ENCODE results near the gene LRRN4.

The LRRN4 gene

GRCh38 chr20:6014957-6015356 lies 38.9 kb downstream of the LRRN4 start:
- Histone ChIP-seq H3K9me3 (ENCODE audit: control insufficient read depth, low read length) (no peaks in the 10 kb centered on the region), H3K4me3 (ENCODE audit: insufficient read depth, low read depth, low read length, poor library complexity, severe bottlenecking) (no peak overlapping the region), H3K27me3 (replicated peaks; ENCODE audit: control insufficient read depth, insufficient read depth, low read length, poor library complexity, severe bottlenecking) (no peaks in the 10 kb centered on the region), H3K36me3 (ENCODE audit: control insufficient read depth, insufficient read depth, low read length) (peaks cover 41% of the 10 kb centered on the region), H3K27ac (ENCODE audit: insufficient read depth, low read length, poor library complexity, severe bottlenecking) (no peak overlapping the region), H3K4me1 (ENCODE audit: control insufficient read depth, insufficient read depth, low read length, poor library complexity, severe bottlenecking) (no peaks in the 10 kb centered on the region)
- no peak for DNase-seq

GRCh38 chr20:6014017-6014416 lies 39.8 kb downstream of the LRRN4 start:
- Histone ChIP-seq H3K27ac (ENCODE audit: insufficient read depth, low read length, poor library complexity, severe bottlenecking) (no peak overlapping the region), H3K36me3 (ENCODE audit: control insufficient read depth, insufficient read depth, low read length) (peaks cover 41% of the 10 kb centered on the region), H3K27me3 (replicated peaks; ENCODE audit: control insufficient read depth, insufficient read depth, low read length, poor library complexity, severe bottlenecking) (no peaks in the 10 kb centered on the region), H3K9me3 (ENCODE audit: control insufficient read depth, low read length) (no peaks in the 10 kb centered on the region), H3K4me1 (ENCODE audit: control insufficient read depth, insufficient read depth, low read length, poor library complexity, severe bottlenecking) (no peaks in the 10 kb centered on the region), H3K4me3 (ENCODE audit: insufficient read depth, low read depth, low read length, poor library complexity, severe bottlenecking) (no peak overlapping the region)
- DNase-seq = no peak

- Histone ChIP-seq H3K4me3 (ENCODE audit: insufficient read depth, low read depth, low read length, poor library complexity, severe bottlenecking) (no peak overlapping the region), H3K27ac (ENCODE audit: insufficient read depth, low read length, poor library complexity, severe bottlenecking) (no peak overlapping the region), H3K36me3 (ENCODE audit: control insufficient read depth, insufficient read depth, low read length) (peaks cover 38% of the 10 kb centered on the region), H3K4me1 (ENCODE audit: control insufficient read depth, insufficient read depth, low read length, poor library complexity, severe bottlenecking) (peaks cover 5% of the 10 kb centered on the region), H3K27me3 (replicated peaks; ENCODE audit: control insufficient read depth, insufficient read depth, low read length, poor library complexity, severe bottlenecking) (no peaks in the 10 kb centered on the region), H3K9me3 (ENCODE audit: control insufficient read depth, low read length) (no peaks in the 10 kb centered on the region)
- no peak for DNase-seq
These were observed 41.7 kb downstream of the LRRN4 start for GRCh38 chr20:6012179-6012578.

DNA sequence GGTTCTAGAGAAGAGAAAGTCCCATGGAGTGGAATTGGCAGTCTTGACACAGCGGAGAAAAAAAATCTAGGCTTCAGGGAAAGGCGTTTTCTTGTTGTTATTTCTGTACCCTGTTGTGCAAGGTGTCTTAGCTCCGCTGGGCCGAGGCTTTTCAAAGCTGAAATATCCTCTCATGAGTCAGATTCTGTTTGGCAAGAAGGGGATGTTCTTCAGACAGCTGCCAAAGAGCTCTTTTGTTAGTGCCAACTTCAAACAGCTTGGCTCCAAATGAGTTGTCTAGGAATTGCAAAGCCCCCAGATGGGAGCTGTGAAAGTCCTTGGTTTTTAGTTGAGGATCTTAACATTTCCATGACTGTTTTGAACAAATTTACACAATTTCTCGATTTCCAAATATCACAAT lies 45.6 kb downstream of the LRRN4 start:
- H3K4me1 ChIP-seq (ENCODE audit: control insufficient read depth, insufficient read depth, low read length, poor library complexity, severe bottlenecking) = peaks cover 14% of the 10 kb centered on the region
- no peak overlapping the region for H3K27ac ChIP-seq (ENCODE audit: insufficient read depth, low read length, poor library complexity, severe bottlenecking)
- no peak overlapping the region for H3K4me3 ChIP-seq (ENCODE audit: insufficient read depth, low read depth, low read length, poor library complexity, severe bottlenecking)
- H3K9me3 ChIP-seq (ENCODE audit: control insufficient read depth, low read length) = no peaks in the 10 kb centered on the region
- no peak for DNase-seq
- no peaks in the 10 kb centered on the region for H3K27me3 ChIP-seq (replicated peaks; ENCODE audit: control insufficient read depth, insufficient read depth, low read length, poor library complexity, severe bottlenecking)
- H3K36me3 ChIP-seq (ENCODE audit: control insufficient read depth, insufficient read depth, low read length) = peaks cover 24% of the 10 kb centered on the region

GRCh38 chr20:6007529-6008103 lies 46.2 kb downstream of the LRRN4 start:
- Histone ChIP-seq H3K4me1 (ENCODE audit: control insufficient read depth, insufficient read depth, low read length, poor library complexity, severe bottlenecking) (peaks cover 14% of the 10 kb centered on the region), H3K27me3 (replicated peaks; ENCODE audit: control insufficient read depth, insufficient read depth, low read length, poor library complexity, severe bottlenecking) (no peaks in the 10 kb centered on the region), H3K4me3 (ENCODE audit: insufficient read depth, low read depth, low read length, poor library complexity, severe bottlenecking) (peak overlapping the region; percentile 87), H3K9me3 (ENCODE audit: control insufficient read depth, low read length) (no peaks in the 10 kb centered on the region), H3K27ac (ENCODE audit: insufficient read depth, low read length, poor library complexity, severe bottlenecking) (no peak overlapping the region), H3K36me3 (ENCODE audit: control insufficient read depth, insufficient read depth, low read length) (peaks cover 24% of the 10 kb centered on the region)
- no peak for DNase-seq

DNA sequence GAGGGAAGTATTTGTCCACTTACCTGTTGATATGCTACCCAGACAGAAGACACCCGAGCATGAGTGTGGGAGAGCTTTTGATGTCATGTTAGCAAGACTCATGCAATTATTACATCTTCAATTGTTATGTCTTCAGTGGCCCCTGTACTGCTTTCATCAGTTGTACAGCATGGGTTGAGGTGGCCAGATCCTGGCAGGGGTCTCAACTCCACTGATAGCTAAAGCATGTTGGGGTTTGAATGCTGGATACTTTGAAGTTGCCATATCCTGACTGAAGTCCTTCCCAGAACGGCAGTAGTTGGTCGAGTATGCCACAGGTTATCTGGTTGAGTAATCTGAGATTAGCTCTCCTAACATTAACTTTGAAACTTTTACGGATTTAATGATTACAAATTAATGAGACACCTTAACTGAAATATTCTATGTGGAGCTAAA lies 46.7 kb downstream of the LRRN4 start:
- DNase-seq = no peak
- no peaks in the 10 kb centered on the region for H3K9me3 ChIP-seq (ENCODE audit: control insufficient read depth, low read length)
- H3K27ac ChIP-seq (ENCODE audit: insufficient read depth, low read length, poor library complexity, severe bottlenecking) = no peak overlapping the region

GRCh38 chr20:6006603-6006949 lies 47.3 kb downstream of the LRRN4 start:
- peaks cover 13% of the 10 kb centered on the region for H3K36me3 ChIP-seq (ENCODE audit: control insufficient read depth, insufficient read depth, low read length)
- H3K27ac ChIP-seq (ENCODE audit: insufficient read depth, low read length, poor library complexity, severe bottlenecking) = peak overlapping the region; percentile 73
- peaks cover 14% of the 10 kb centered on the region for H3K4me1 ChIP-seq (ENCODE audit: control insufficient read depth, insufficient read depth, low read length, poor library complexity, severe bottlenecking)
- no peak for DNase-seq
- H3K4me3 ChIP-seq (ENCODE audit: insufficient read depth, low read depth, low read length, poor library complexity, severe bottlenecking) = peak overlapping the region; percentile 87
- no peaks in the 10 kb centered on the region for H3K9me3 ChIP-seq (ENCODE audit: control insufficient read depth, low read length)
- H3K27me3 ChIP-seq (replicated peaks; ENCODE audit: control insufficient read depth, insufficient read depth, low read length, poor library complexity, severe bottlenecking) = no peaks in the 10 kb centered on the region

More for the DNA sequence above, 46.7 kb downstream of the LRRN4 start:
- H3K36me3 ChIP-seq (ENCODE audit: control insufficient read depth, insufficient read depth, low read length) = peaks cover 19% of the 10 kb centered on the region
- peaks cover 14% of the 10 kb centered on the region for H3K4me1 ChIP-seq (ENCODE audit: control insufficient read depth, insufficient read depth, low read length, poor library complexity, severe bottlenecking)
- H3K4me3 ChIP-seq (ENCODE audit: insufficient read depth, low read depth, low read length, poor library complexity, severe bottlenecking) = peak overlapping the region; percentile 87
- H3K27me3 ChIP-seq (replicated peaks; ENCODE audit: control insufficient read depth, insufficient read depth, low read length, poor library complexity, severe bottlenecking) = no peaks in the 10 kb centered on the region

DNA sequence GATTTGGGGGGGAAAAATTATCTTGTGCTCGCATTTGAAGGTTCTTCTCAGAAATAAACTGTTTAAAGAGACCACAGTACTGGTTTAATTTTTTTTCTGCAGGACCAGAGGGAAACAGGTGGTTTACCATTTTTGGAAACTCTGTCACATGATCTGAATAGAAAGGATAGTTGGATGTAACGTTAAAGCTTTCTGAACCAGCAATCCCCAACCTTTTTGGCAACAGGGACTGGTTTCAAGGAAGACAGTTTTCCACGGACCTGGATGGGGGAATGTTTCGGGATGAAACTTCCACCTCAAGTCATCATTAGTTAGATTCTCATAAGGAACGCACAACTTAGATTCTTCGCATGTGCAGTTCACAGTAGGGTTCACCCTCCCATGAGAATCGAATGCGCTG lies 53.0 kb downstream of the LRRN4 start:
- Histone ChIP-seq H3K27me3 (replicated peaks; ENCODE audit: control insufficient read depth, insufficient read depth, low read length, poor library complexity, severe bottlenecking) (no peaks in the 10 kb centered on the region), H3K4me1 (ENCODE audit: control insufficient read depth, insufficient read depth, low read length, poor library complexity, severe bottlenecking) (peaks cover 15% of the 10 kb centered on the region), H3K27ac (ENCODE audit: insufficient read depth, low read length, poor library complexity, severe bottlenecking) (no peak overlapping the region), H3K4me3 (ENCODE audit: insufficient read depth, low read depth, low read length, poor library complexity, severe bottlenecking) (no peak overlapping the region), H3K36me3 (ENCODE audit: control insufficient read depth, insufficient read depth, low read length) (no peaks in the 10 kb centered on the region), H3K9me3 (ENCODE audit: control insufficient read depth, low read length) (no peaks in the 10 kb centered on the region)
- DNase-seq = no peak

DNA sequence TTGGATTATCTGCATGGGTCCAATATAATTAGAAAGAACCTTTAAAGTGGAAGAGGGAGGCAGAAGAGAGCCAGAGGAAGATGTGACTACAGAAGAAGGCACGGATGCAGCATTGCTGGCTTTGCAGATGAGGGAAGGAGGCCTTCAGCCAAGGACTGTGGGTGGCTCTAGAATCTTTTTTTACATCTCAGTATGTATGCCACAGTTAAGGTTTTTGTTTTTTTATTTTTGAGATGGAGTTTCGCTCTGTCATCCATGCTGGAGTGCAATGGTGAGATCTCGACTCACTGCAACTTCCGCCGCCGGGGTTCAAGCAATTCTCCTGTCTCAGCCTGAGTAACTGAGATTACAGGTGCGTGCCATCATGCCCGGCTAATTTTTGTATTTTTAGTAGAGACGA lies 54.1 kb downstream of the LRRN4 start:
- no peak overlapping the region for H3K27ac ChIP-seq (ENCODE audit: insufficient read depth, low read length, poor library complexity, severe bottlenecking)
- no peak overlapping the region for H3K4me3 ChIP-seq (ENCODE audit: insufficient read depth, low read depth, low read length, poor library complexity, severe bottlenecking)
- H3K9me3 ChIP-seq (ENCODE audit: control insufficient read depth, low read length) = no peaks in the 10 kb centered on the region
- DNase-seq = no peak
- no peaks in the 10 kb centered on the region for H3K27me3 ChIP-seq (replicated peaks; ENCODE audit: control insufficient read depth, insufficient read depth, low read length, poor library complexity, severe bottlenecking)
- H3K36me3 ChIP-seq (ENCODE audit: control insufficient read depth, insufficient read depth, low read length) = no peaks in the 10 kb centered on the region
- H3K4me1 ChIP-seq (ENCODE audit: control insufficient read depth, insufficient read depth, low read length, poor library complexity, severe bottlenecking) = peaks cover 7% of the 10 kb centered on the region

GRCh38 chr20:5996765-5997164 lies 57.1 kb downstream of the LRRN4 start:
- no peak overlapping the region for H3K4me3 ChIP-seq (ENCODE audit: insufficient read depth, low read depth, low read length, poor library complexity, severe bottlenecking)
- H3K4me1 ChIP-seq (ENCODE audit: control insufficient read depth, insufficient read depth, low read length, poor library complexity, severe bottlenecking) = peaks cover 7% of the 10 kb centered on the region
- H3K27ac ChIP-seq (ENCODE audit: insufficient read depth, low read length, poor library complexity, severe bottlenecking) = no peak overlapping the region
- DNase-seq = peak; percentile 13 to 23 (median 17)
- H3K36me3 ChIP-seq (ENCODE audit: control insufficient read depth, insufficient read depth, low read length) = no peaks in the 10 kb centered on the region
- no peaks in the 10 kb centered on the region for H3K27me3 ChIP-seq (replicated peaks; ENCODE audit: control insufficient read depth, insufficient read depth, low read length, poor library complexity, severe bottlenecking)
- H3K9me3 ChIP-seq (ENCODE audit: control insufficient read depth, low read length) = no peaks in the 10 kb centered on the region

Measured in effector memory CD4-positive, alpha-beta T cell (primary cell).